Raji (cell line): ENCODE results near the gene HS3ST5.

Experiments used
- POLR2A ChIP-seq: IDR thresholded peaks from 2 replicates; pipeline ENCODE4 v1.6.1; 2011; ENCODE audit warnings: low read depth, low read length, control low read depth; ENCODE audit not compliant: insufficient read depth

HS3ST5 gene

DNA sequence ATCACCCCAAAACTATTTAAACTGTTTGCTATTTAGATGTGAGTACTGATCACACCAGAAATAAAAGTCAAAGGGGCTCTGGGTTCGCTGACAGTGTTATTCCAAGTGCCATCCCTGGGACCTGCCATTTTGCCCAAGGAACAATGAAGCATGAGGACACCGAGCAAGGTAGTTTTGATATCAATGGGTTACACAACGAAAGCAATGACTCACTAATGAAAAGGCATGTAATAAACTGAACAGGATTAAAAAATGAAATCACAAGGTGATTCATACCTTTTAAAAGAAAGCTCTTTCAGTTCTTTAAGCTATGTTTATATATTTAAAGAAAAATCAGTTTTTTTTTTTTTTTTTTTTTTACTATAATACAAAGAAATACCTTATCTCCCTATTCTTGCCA is 102.0 kb downstream of the HS3ST5 start:
- TF ChIP-seq POLR2A, result no peak

DNA sequence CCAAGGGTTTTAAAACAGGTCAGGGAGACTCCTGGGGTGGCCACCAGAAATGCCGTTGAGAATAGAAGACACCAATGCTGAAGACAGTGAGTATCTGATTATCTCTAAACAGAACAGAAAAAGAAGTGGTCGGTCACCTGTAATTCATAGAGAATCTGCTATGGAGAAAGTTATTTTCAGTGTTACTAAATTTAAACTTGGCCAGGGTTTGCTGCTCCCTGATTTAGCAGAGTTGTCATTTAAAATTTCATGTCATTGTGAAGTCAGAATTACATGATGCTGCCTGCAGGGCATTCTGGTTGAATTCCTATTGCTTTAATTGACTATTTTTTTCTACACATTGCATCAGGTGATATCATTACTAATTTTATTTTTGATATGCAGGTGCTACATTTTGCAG is 114.1 kb downstream of the HS3ST5 start:
- TF ChIP-seq POLR2A, result no peak

DNA sequence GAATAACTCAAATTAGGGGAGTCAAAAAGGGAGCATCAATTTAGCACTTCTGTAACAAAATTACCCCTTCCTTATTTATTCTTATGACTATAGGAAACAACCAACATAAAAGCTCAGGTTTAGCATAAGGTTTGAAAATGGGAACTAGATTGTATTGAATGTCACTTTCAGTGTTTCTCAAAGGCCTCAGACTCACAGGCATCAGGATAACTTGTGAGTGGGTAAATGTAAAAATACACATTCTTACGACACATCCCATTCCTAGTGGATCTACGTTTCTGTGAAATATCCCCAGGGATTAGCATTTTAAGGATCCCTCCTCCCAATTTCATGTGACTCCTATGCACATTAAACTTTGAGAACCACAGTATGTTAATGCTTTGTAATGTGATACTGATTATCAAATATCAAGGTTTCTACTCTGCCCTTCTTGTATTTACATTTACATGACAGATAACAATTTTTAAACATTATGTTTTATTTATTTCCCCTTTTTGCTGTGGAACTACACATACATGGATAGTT is 114.8 kb downstream of the HS3ST5 start:
- no peak for TF ChIP-seq POLR2A

GRCh38 chr6:114220241-114220640 is 122.6 kb downstream of the HS3ST5 start:
- TF ChIP-seq POLR2A, result no peak

DNA sequence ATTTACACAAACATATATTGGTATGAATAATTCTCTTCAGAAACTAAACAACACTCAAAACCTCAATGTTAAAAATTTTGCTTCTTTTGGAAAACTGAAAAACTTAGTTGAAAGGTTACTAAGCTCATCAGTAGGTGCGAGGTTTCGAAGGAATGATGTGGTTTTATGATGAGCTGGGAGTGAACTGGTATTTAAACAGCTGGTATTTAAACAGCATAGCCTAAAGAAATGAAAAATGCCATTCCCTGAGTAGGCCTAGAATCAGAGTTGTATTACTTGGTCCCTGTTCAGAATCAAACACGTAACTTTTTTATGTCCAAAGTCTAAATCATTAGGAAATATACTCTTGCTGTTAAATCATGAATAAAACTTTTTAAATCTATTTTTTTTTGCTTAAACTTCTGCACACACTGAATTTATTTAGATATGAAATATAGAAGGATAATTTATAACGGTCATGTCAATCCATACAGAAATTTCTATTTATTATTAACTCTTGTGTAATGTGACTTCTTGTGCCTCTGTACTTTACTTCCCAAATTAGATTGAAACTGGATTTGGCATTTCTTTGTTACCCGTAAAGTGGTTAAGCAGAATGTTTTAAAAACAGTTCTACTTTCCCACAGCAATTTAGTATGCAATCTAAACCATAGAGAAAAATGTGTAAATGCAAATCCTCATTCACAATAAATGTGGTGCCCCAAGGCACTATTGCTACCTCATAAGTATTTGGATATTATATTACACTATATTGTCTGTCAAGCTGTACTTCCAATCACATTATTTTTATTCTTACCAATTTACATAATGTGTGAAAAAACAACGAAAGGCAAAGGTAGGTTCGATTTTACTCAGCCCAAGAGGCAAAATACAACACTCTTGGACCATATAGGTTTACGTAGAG is 124.1 kb downstream of the HS3ST5 start:
- no peak for TF ChIP-seq POLR2A

DNA sequence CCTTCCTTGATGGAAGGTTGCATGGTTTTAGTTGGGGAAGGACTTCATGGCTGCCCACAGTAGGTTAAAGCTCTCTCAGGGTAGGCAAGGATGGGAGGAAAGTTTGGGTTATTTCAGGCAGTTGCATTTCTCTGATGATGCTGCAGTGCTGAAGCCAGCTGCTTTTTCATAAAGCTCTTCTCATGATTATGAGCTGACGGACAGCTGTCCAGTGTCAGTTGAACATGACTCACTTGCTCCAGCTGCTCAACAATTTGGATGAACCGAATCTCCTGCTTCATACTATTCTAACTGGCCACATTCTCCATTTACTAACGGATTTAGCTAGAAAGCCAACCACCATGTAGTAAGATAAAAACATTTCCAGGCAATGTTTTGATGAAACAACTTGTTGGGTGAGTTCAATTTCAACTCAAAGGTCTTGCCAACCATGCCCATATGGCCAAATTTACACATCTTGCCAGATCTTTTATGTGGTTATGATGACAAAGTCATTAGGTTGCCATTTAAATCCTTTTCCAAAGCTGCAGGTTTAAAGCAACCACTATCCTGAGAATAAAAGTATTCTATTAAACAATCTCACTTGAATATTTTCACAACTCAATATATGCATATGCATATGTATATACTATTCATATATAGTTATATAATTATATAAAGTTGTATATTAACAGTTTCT is 125.9 kb downstream of the HS3ST5 start:
- TF ChIP-seq POLR2A, result no peak

DNA sequence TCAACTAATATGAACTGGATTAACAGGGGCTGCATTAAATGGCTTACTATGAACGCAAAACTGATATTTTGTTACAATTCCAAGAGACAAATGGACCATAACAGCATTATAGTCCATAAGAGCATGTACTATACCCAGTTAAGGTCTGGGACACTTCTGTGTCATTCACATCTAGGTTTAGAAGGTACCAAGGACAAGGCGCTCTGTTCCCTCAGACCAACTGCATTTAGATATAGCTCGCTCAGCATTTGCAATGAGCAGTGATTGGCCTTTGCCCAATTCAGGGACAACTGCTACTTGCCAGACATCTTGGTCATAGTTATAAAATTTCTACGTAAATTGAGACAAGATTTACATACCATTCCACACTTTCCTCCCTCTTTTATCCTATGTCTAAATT is 132.4 kb downstream of the HS3ST5 start:
- no peak for TF ChIP-seq POLR2A

DNA sequence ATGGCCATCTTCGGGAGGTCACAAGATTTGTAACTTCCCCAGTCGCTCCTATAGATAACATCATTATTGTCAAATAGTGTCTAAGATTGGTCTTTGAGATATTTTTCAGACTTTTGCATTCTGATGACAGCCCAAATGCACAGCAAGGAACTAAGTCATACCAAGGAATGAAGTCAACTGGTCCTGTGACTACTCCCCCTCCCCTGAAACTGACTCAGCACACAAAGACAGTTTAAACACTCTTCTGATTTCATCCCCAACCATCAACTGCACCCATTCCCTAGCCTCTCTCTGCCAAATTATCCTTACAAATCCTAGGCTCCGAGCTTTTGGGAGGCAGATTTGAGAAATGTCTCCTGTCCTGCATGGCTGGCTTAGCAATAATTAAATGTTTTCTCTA is 139.4 kb downstream of the HS3ST5 start:
- no peak for TF ChIP-seq POLR2A

GRCh38 chr6:114202389-114202788 is 140.4 kb downstream of the HS3ST5 start:
- no peak for TF ChIP-seq POLR2A

DNA sequence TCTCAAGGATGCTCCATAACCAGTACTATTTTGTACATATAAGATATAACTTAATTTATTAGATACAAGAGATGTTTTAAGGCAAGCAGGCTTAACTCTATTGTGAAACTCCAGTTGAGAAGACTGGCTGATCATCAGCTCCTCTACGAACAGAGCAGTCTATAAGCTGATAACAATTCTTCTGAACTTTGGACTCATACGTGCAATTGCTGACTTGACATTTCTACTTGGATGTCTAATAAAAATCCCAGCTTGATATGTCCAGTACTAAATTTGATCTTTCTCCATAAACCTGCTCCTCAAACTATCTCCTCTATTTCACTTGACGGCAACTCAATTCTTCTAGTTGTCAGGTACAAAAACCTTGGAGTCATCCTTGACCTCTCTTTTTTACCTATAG is 141.9 kb downstream of the HS3ST5 start:
- TF ChIP-seq POLR2A, result no peak

GRCh38 chr6:114195631-114196403 is 147.0 kb downstream of the HS3ST5 start:
- no peak for TF ChIP-seq POLR2A

DNA sequence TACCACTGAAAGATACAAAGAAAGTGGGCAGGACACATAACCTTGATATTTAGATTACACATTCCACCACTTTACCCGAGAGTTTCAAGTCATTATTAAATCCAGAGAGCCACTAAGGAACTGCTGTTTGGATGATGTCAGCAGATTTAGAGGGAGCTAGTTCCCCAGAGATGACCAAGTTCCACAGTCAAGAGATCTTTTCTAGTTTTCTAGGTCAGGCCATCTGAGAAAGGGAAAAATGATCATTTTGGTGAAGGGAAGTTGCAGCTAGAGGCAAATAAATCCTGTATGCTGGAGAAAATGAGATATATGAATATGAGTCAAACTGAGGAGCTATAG is 147.8 kb downstream of the HS3ST5 start:
- TF ChIP-seq POLR2A, result no peak

DNA sequence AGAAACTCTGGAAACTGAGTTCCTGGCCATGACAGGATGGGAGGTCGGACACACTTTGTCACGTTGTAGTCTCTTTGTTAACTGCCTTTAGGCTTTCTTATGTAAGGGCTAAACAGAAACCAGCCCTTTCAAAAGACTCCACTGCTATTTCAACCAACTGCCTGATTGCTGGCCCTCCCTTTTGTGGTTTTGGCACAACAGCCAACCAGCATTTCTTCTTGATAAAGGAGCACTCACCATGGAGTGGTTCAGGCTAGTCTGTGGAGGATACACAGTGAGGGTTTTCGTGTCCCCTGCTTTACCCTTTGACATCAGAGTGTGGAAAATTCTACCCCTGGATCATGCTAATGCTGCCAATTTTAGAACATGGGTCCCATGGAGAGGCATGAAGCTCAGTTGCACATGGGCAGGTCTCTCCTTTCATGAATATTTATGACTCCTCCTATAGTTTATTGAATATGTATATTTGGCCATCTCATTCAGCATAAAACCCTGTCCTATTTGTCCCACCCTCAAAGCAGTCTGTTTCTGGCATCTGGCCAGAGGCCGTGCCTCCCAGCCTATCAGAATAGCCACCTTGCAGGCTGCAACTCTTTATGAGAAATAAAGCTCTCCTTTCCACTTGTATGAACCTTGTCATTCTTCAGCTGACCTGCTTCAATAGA is 148.3 kb downstream of the HS3ST5 start:
- TF ChIP-seq POLR2A, result no peak

DNA sequence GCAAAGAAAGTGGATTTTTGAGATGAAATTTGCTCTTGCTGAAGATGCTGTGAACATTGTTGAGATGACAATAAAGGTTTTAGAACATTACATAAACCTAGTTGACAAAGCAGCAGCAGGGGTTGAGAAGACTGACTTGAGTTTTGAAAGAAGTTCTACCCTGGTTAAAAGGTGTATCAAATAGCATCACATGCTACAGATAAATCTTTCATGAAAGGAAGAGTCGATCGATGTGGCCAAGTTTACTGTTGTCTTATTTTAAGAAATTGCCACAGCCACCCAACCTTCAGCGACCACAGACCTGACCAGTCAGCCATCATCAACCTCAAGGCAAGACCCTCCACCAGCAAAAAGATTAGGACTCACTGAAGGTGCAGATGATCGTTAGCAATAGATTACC is 155.3 kb downstream of the HS3ST5 start:
- TF ChIP-seq POLR2A, result no peak

DNA sequence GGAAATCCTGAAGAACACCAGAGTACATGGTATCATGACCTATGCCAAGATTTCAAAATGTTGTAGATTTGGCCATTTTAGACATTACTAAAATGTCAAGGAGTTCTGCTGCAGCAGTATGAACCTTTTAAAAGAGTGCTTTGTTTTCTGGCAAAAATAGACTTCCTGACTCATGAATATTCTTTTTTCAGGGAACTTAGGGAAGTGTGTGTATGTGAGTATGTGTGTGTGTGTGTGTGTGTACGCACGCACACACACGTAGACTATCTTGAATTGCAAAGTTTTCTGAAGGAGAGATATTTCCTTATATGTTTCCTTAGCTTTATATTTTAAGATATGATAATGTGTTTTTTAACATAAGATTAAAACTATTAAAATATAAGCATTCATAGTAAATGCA is 161.2 kb downstream of the HS3ST5 start:
- TF ChIP-seq POLR2A, result no peak

DNA sequence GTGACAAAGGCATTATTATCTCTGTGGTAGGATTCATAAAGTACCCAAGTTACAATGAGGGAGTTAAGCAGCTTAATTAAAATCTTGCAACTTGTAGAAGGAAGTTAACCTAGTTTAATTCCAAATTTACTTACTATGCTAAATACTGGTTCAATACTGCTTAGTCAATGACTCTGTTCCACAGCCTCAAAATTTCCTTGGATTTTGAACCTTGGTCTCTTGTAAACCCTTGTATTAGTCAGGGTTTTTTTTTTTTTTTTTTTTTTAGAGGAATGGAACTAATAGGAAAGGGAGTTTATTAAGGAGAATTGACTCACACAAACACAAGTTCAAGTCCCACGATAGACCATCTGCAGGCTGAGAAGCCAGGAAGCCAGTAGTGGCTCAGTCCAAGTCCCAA is 163.4 kb downstream of the HS3ST5 start:
- TF ChIP-seq POLR2A, result no peak

DNA sequence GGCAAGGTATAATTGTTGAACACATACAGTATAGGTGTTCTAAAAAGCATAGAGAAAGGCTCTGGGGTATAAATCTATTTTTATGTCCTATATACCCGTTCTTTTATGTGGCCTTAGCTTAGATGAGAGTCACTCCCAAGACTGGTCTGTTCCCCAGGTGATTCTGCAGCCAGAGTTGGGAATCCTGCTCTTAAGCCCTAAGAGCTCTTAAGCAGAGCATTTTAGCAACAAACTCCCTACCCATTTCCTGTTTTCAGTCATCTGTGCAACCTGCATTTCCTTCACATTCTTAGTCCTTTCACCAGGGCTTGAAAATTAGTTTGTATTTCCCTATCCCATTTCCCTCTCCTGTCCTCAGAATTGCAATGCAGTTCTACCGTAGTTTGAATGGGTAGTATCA is 166.1 kb downstream of the HS3ST5 start:
- TF ChIP-seq POLR2A, result no peak
